ENCODE results near the gene SIPA1L2. TPM values are rescaled to one million over a fixed set of nuclear protein-coding genes. Genes with fewer than 3 reads are reported as not detected.

The SIPA1L2 gene
- total RNA-seq, 1 donor from 2014 or later: 16.6 TPM

GRCh38 chr1:232626452-232626851 lies 3.5 kb downstream of the SIPA1L2 start:
- Histone ChIP-seq H3K27me3 (ENCODE audit: control insufficient read depth, insufficient read depth, low read length) (no peaks in the 10 kb centered on the region), H3K36me3 (ENCODE audit: control insufficient read depth, insufficient read depth, low read length) (no peaks in the 10 kb centered on the region), H3K4me3 (ENCODE audit: low read depth, low read length) (no peak overlapping the region)
- TF ChIP-seq CTCF (IDR thresholded peaks at IDR 0.05; ENCODE audit: insufficient read depth, low read length, severe bottlenecking): no peak
- no peak for FAIRE-seq
- DNase-seq (ENCODE audit: low read depth): no peak

- TF ChIP-seq CTCF (IDR thresholded peaks at IDR 0.05; ENCODE audit: insufficient read depth, low read length, severe bottlenecking): no peak
- FAIRE-seq: peak; percentile 86
- DNase-seq (ENCODE audit: low read depth): no peak
- H3K36me3 ChIP-seq (ENCODE audit: control insufficient read depth, insufficient read depth, low read length): no peaks in the 10 kb centered on the region
- H3K4me3 ChIP-seq (ENCODE audit: low read depth, low read length): no peak overlapping the region
- H3K27me3 ChIP-seq (ENCODE audit: control insufficient read depth, insufficient read depth, low read length): no peaks in the 10 kb centered on the region
These were observed 4.5 kb downstream of the SIPA1L2 start for GRCh38 chr1:232625319-232625868.

- FAIRE-seq: no peak
- no peak for TF ChIP-seq CTCF (IDR thresholded peaks at IDR 0.05; ENCODE audit: insufficient read depth, low read length, severe bottlenecking)
- Histone ChIP-seq H3K4me3 (ENCODE audit: low read depth, low read length) (no peak overlapping the region), H3K27me3 (ENCODE audit: control insufficient read depth, insufficient read depth, low read length) (no peaks in the 10 kb centered on the region), H3K36me3 (ENCODE audit: control insufficient read depth, insufficient read depth, low read length) (no peaks in the 10 kb centered on the region)
- peak; percentile 85 for DNase-seq (ENCODE audit: low read depth)
These were observed 5.2 kb downstream of the SIPA1L2 start for GRCh38 chr1:232624546-232625281.

- Histone ChIP-seq H3K4me3 (ENCODE audit: low read depth, low read length) (no peak overlapping the region), H3K36me3 (ENCODE audit: control insufficient read depth, insufficient read depth, low read length) (no peaks in the 10 kb centered on the region), H3K27me3 (ENCODE audit: control insufficient read depth, insufficient read depth, low read length) (no peaks in the 10 kb centered on the region)
- FAIRE-seq: no peak
- no peak for TF ChIP-seq CTCF (IDR thresholded peaks at IDR 0.05; ENCODE audit: insufficient read depth, low read length, severe bottlenecking)
- no peak for DNase-seq (ENCODE audit: low read depth)
These were observed 7.0 kb downstream of the SIPA1L2 start for GRCh38 chr1:232622981-232623380.

GRCh38 chr1:232622378-232622777 lies 7.6 kb downstream of the SIPA1L2 start:
- no peak for FAIRE-seq

More at GRCh38 chr1:232622378-232622777, 7.6 kb downstream of the SIPA1L2 start:
- no peaks in the 10 kb centered on the region for H3K27me3 ChIP-seq (ENCODE audit: control insufficient read depth, insufficient read depth, low read length)
- H3K36me3 ChIP-seq (ENCODE audit: control insufficient read depth, insufficient read depth, low read length): no peaks in the 10 kb centered on the region
- no peak for TF ChIP-seq CTCF (IDR thresholded peaks at IDR 0.05; ENCODE audit: insufficient read depth, low read length, severe bottlenecking)
- no peak overlapping the region for H3K4me3 ChIP-seq (ENCODE audit: low read depth, low read length)
- peak; percentile 59 for DNase-seq (ENCODE audit: low read depth)

Measured in bronchial epithelial cell (primary cell).